HT1080 (cell line): ENCODE data around the gene CD81. TPM values are rescaled to one million over a fixed set of nuclear protein-coding genes. Genes with fewer than 3 reads are reported as not detected.
"Not testable (repeated sequence)": the region's sequence is repeated elsewhere in the genome, so short reads cannot be mapped to it uniquely, and the experiment has no call there.

Source experiments
- DNase-seq: peaks from one replicate; pipeline ENCODE4 v3.0.0-alpha.2; 2015; ENCODE audit warnings: low read depth
- total RNA-seq: library from RNA; depleted of rRNA; stranded (reverse); fragments of >200 nt; shearing (Covaris generic); gene quantifications from 2 replicates; pipeline ENCODE4 v1.2.3, GENCODE V29; 2014

The CD81 gene
- total RNA-seq, 1 experiment from 2014 or later: 171 TPM

- no peak for DNase-seq
Measured at GRCh38 chr11:2357246-2357645, 19.9 kb upstream of the CD81 start.

DNA sequence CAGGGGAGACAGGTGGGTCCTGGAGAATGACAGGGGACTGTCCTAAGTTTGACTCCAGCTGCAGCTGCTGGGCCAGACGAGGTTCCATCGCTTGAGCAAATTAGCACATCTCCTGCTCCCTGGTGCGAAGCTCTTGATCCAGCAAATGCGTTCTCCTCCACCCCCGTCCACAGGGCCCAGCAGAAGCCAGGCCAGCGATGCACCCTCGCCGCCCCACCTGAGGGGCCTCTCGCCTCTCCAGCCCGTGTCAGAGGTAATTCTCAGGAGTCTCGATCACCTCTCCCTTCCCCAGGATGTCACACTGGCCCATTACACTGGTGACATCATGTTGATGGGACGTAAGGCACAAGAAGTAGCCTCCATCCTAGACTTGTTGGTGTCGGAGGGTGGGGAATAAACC lies 19.5 kb upstream of the CD81 start:
- not testable (repeated sequence) for DNase-seq

DNA sequence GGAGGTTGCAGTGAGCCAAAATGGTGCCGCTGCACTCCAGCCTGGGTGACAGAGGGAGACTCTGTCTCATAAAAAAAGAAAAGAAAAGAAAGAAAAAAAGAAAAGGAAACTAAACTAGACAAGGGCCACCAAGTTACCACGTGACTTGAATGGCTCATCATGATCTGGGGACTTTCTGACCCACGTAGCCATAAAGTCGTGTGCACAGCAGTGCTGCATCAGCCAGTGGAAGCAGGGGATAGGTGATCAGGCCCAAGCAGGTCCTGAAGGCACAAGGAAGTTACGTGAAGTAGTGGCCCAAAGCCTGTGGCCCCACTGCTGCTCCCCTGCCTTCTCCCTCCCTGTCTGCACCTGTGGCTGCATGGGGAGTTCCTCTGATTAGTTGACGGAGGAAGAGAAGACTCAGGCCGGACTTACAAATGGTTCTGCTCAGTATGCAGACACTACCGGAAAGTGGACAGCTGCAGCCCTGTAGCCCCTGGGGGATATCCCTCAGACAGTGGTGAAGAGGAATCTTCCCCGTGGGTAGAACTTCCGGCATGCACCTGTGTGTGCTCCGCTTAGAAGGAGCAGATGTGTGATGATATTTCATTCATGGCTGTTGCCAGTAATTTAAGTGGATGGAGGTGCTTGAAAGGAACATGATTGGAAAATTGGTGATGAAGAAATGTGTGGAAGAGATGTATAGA lies 18.2 kb upstream of the CD81 start:
- no peak for DNase-seq

DNA sequence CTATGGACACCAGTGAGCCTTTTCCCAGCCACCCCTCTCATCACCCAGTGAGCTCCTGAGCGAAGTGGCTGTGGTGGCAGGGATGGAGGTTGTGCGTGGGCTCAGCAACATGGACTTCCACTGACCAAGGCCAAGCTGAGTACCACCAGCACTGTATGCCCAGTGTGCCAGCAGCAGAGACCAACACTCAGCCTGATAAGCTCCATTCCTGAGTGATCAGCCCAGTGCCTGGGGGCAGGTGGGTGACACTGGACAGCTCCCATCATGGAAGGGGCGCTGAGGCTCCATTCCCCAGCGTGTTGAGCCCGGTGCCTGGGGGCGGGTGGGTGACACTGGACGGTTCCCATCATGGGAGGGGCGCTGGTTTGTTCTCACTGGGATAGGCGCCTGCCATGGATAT lies 17.6 kb upstream of the CD81 start:
- no peak for DNase-seq

DNA sequence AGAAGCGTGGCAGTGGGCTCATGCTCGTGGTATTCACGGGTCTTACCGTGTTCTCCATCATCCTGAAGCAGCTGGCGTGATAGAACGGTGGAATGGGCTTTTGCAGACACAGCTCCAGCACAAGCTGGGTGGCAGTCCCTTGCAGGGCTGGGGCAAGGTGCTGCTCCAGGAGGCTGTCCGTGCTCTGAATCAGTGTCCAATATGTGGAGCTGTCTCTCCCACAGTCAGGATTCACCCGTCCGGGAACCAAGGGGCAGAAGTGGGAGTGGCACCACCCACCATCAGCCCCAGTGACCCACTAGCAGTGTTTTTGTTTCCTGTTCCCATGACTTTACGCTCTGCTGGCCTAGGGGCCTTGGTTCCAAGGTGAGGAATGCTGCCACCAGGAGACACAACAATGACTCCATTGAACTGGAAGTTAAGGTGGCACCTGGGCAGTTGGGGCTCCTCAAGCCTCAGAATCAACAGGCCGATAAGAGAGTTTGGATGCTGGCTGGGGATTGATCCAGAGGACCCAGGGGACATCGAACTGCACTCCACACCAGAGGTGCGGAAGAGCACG lies 16.9 kb upstream of the CD81 start:
- no peak for DNase-seq

DNA sequence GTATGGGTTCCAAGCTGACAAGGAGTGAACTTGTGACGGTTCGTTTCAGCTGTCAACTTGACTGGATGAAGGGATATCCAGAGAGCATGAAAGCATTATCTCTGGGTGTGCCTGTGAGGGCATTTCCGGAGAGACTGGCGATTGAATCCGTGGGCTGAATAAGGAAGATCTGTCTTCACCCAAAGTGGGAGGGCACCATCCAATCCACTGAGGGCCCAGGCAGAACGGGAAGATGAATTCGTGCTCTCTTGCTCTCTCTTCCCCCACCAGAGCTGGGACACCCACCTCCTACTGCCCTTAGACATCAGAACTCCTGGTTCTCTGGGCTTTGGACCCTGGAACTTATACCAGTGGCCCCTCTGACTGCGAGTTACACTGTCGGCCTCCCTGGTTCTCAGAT lies 15.5 kb upstream of the CD81 start:
- no peak for DNase-seq

DNA sequence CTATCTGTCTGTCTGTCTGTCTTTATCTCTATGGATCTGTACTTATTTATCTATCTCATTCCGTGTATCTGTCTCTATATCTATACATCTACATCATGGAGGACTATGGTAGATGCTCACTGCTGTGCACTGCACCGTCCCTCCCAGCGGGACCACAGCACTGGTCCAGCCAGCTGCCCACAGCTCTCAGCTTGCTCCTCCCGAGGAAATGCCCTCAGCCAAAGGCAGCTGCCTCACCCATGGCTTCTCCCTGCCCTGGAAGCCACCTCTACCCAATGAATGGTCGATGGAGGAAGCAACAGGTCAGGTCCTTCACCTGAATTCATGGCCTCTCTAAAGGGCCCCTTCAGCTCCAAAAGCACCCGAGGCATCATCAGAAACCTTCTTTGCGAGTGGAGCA lies 14.7 kb upstream of the CD81 start:
- DNase-seq: no peak

DNA sequence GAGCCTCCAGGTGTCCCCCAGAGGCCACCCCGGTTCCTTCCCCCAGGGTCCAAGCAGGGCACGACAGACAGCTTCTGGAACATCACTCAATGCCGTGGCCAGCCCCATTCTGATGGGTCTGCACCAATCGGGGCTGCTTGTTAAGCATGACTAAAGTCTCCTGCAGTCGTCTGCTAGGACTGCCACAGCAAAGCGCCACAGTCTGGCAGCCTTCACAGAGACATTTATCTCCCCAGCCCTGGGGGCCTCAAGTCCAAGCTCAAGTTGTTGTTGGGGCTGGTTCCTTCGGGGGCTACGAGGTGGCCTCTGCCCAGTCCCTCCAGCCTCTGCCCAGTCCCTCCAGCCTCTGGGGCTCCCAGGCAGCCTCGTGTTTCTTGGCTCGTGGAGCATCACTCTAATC lies 14.0 kb upstream of the CD81 start:
- DNase-seq: no peak

GRCh38 chr11:2363577-2364370 lies 13.3 kb upstream of the CD81 start:
- DNase-seq: no peak

GRCh38 chr11:2364386-2364785 lies 12.7 kb upstream of the CD81 start:
- not testable (repeated sequence) for DNase-seq

- DNase-seq: no peak
Measured at GRCh38 chr11:2365571-2366210, 11.4 kb upstream of the CD81 start.

DNA sequence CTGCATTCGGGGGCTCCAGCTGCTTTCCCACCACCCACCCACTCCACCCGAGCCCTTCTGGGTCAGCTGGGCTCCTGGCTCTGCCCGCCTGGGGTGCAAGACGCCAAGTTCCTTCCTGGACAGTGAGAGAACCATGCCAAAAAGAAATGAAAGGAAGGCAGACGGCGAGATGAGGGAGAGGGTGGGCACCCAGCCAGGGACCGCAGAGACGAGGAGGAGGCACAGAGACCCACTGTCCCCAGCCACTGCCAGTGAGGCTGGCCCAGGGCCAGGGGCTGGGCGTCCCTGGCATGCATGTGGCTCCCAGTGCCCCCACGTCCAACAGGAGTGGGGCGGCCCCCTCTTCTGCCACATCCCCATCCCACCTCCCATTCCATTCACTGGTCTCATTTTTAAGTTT lies 10.8 kb upstream of the CD81 start:
- DNase-seq: no peak

DNA sequence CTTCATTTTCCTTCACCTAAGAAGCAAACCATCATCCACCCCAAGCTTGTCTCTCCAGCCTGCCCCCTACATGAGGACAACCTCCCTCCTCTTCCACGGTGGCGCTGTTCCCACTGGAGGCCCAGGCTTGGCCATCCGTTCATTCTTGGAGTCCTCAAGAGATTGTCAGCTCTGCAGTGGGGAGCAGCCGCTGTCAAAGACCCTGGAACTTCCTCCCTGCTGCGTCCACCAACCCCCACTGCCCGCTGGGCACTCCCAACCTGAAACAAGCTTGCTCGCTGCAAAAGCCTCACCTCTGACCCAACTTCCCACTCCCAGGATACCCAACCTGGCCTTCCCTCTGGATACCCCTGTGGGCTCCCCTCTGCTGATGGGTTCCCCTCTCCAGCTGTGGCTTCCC lies 10.4 kb upstream of the CD81 start:
- DNase-seq: no peak

GRCh38 chr11:2367266-2368160 lies 9.6 kb upstream of the CD81 start:
- no peak for DNase-seq

DNA sequence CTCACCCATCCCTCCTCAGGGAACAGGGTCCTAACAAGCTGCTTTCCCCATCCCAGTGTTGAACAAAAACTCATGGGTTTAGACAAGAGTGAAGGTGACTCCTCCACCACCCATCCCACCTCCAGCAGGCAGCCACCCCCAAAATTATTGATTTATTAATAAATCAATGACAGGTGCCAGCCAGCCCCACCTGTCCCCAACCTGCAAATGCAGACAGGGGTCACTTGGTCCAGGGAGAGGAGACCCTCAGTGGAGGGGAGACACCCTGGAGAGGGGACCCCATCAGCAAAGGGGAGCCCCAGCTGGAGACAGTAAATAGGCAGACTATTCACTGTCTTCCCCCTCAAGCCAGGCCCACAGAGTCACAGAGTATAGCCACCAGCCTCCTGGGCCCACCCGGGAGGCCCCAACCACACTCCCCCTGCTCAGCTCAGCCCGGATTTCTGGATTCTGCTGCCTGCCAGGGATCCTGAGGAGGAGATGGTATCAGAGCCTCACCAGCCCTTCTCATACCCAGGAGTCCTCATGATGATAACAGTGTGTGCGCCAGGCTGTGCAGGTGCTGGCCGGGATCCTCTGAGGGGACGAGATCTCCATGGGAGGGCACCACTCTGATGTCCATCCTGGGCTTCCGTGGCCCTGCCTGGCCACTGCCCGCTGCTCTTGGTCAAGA lies 8.8 kb upstream of the CD81 start:
- no peak for DNase-seq

DNA sequence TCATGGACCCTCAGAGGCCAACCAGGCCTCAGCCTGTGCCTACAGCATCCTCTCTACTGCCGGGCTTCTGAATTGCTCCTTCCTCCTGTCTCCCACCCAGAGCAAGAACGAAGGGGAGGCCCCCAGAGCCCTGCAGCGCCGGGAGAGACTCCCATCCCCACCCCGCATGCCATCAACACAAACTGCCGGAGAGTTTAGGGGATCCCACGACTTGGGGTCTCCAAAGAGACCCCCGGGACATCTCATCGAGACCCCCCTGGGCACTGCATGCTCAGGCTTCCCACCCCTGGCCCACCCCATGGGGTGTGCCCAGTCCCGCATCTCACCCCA lies 8.3 kb upstream of the CD81 start:
- no peak for DNase-seq

- no peak for DNase-seq
Measured at GRCh38 chr11:2369320-2369719, 7.8 kb upstream of the CD81 start.

GRCh38 chr11:2369896-2370295 lies 7.2 kb upstream of the CD81 start:
- no peak for DNase-seq

DNA sequence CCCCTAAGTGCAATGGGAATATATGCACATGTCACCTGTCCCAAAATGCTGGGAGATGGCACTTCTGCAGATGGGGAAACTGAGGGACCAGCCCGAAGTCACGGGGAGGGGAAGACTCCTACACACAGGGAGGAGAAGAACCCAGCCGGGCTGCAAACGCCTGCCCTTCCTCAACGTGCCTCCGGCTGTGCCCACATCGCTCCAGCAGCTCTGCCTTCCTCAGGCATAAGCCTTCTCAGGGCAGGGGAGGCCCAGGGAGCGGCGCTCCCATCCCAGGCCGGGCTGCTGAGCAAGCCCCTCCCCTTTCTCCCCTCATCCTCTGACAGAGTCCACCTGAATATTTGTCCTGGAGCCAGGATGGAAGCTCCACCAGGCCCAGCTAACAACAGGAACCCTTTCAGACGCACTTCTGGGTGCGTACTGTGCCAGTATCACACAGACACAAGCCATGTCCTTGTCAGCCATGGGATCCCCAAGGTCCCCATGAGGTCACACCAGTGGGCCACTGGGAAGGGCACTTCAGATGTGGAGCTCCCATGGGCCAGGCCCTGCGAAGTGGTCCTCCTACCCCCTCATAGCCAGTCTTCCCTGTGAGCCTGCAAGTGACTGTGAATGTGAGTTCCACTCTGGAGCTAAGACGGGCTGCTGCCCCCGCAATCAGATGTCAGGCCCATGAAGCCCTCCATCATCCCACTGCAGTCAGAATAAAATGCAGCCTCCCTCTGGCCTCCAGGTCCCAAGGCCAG lies 2.5 kb upstream of the CD81 start:
- no peak for DNase-seq

GRCh38 chr11:2375341-2375853 lies 1.7 kb upstream of the CD81 start:
- DNase-seq: no peak
